GM23338 (cell line): ENCODE measurements around the gene TRMT61A. TPM values are rescaled to one million over a fixed set of nuclear protein-coding genes. Genes with fewer than 3 reads are reported as not detected.

Experiments used
- ATAC-seq: fragments of 200-7000 bp; cut with Tn5 transposase; 3 replicates; pipeline ENCODE4 v1.9.1; 2020
- DNase-seq: peaks from one replicate; pipeline ENCODE4 v3.0.0-alpha.2; 2015; ENCODE audit warnings: low spot score
- H2AFZ ChIP-seq: fragments of 200-600 bp; sonication (generic); 2 replicates; pipeline ENCODE4 v1.8.0; 2016; ENCODE audit warnings: antibody characterized with exemption, mild to moderate bottlenecking, moderate library complexity
- H3F3A ChIP-seq: fragments of 200-600 bp; sonication (generic); replicated peaks from 2 replicates; pipeline ENCODE4 v1.8.0; 2017; ENCODE audit warnings: antibody characterized with exemption, mixed run types, low read depth
- H3K27ac ChIP-seq: fragments of 200-600 bp; sonication (generic); 2 replicates; pipeline ENCODE4 v1.6.1; 2016; ENCODE audit warnings: low read depth
- H3K27me3 ChIP-seq: fragments of 200-600 bp; sonication (generic); 2 replicates; pipeline ENCODE4 v1.8.0; 2016; ENCODE audit warnings: mild to moderate bottlenecking, mixed run types, moderate library complexity; ENCODE audit not compliant: insufficient read depth
- H3K36me3 ChIP-seq: fragments of 200-600 bp; sonication (generic); 2 replicates; pipeline ENCODE4 v1.8.0; 2016; ENCODE audit warnings: mild to moderate bottlenecking; ENCODE audit not compliant: insufficient read depth
- H3K4me1 ChIP-seq: fragments of 200-600 bp; sonication (generic); 2 replicates; pipeline ENCODE4 v1.8.0; 2016; ENCODE audit warnings: mild to moderate bottlenecking, moderate library complexity; ENCODE audit not compliant: insufficient read depth
- H3K4me2 ChIP-seq: fragments of 200-600 bp; sonication (generic); 2 replicates; pipeline ENCODE4 v1.7.1; 2017; ENCODE audit warnings: mixed run types
- H3K4me3 ChIP-seq: fragments of 200-600 bp; sonication (generic); 2 replicates; pipeline ENCODE4 v1.6.1; 2016; ENCODE audit warnings: mixed run types
- H3K79me2 ChIP-seq: fragments of 200-600 bp; sonication (generic); replicated peaks from 2 replicates; pipeline ENCODE4 v1.8.0; 2017; ENCODE audit warnings: mild to moderate bottlenecking; ENCODE audit not compliant: insufficient read depth
- H3K9me2 ChIP-seq: fragments of 200-600 bp; sonication (generic); 2 replicates; pipeline ENCODE4 v1.8.0; 2017; ENCODE audit not compliant: insufficient read depth
- H4K20me1 ChIP-seq: fragments of 200-600 bp; sonication (generic); replicated peaks from 2 replicates; pipeline ENCODE4 v1.8.0; 2017; ENCODE audit warnings: mild to moderate bottlenecking; ENCODE audit not compliant: insufficient read depth
- H3K27ac Mint-ChIP-seq: 2 replicates; pipeline ENCODE4 v1.8.0; 2020; ENCODE audit warnings: inconsistent platforms, mild to moderate bottlenecking, moderate library complexity, mixed read lengths
- H3K27me3 Mint-ChIP-seq: 3 replicates; pipeline ENCODE4 v1.8.0; 2022; ENCODE audit warnings: low read depth, mild to moderate bottlenecking, moderate library complexity, mixed read lengths, inconsistent platforms; ENCODE audit not compliant: insufficient read depth, poor library complexity
- H3K36me3 Mint-ChIP-seq: 3 replicates; pipeline ENCODE4 v1.8.0; 2021; ENCODE audit warnings: low read depth, mild to moderate bottlenecking, inconsistent platforms, moderate library complexity, mixed read lengths
- H3K4me1 Mint-ChIP-seq: 3 replicates; pipeline ENCODE4 v1.8.0; 2020; ENCODE audit warnings: mild to moderate bottlenecking, inconsistent platforms, mixed read lengths
- H3K4me3 Mint-ChIP-seq: 3 replicates; pipeline ENCODE4 v1.8.0; 2021; ENCODE audit warnings: moderate library complexity, mild to moderate bottlenecking, inconsistent platforms, mixed read lengths
- H3K9me3 Mint-ChIP-seq: 3 replicates; pipeline ENCODE4 v1.8.0; 2020; ENCODE audit warnings: moderate library complexity, mild to moderate bottlenecking, inconsistent platforms, mixed read lengths
- CREB1 ChIP-seq: fragments of 250-450 bp; sonication (Bioruptor Pico); IDR thresholded peaks from 2 replicates; pipeline ENCODE4 v1.5.0; 2020; ENCODE audit warnings: low read depth, mild to moderate bottlenecking, moderate library complexity
- CTCF ChIP-seq, 2 experiments: fragments of 200-600 bp in 1 of 2; sonication (generic) in 1 of 2; conservative IDR thresholded peaks; 2 replicates each; pipeline versions ENCODE4 v1.5.1 to v1.6.1; 2016 to 2017; ENCODE audit warnings: antibody characterized with exemption in 2 of 2, low read depth in 2 of 2, mild to moderate bottlenecking in 2 of 2, moderate library complexity in 1 of 2
- EZH2 ChIP-seq: fragments of 200-600 bp; sonication (generic); IDR thresholded peaks from one replicate; pipeline ENCODE4 v1.8.0; 2017; ENCODE audit warnings: antibody characterized with exemption, mild to moderate bottlenecking, low read depth; ENCODE audit not compliant: unreplicated experiment
- EZH2phosphoT487 ChIP-seq: fragments of 200-600 bp; sonication (generic); IDR thresholded peaks from one replicate; pipeline ENCODE4 v1.8.1; 2018; ENCODE audit warnings: antibody characterized with exemption; ENCODE audit not compliant: unreplicated experiment
- JUNB ChIP-seq: IDR thresholded peaks from one replicate; pipeline ENCODE4 v1.6.1; 2016; ENCODE audit warnings: antibody characterized with exemption; ENCODE audit not compliant: unreplicated experiment
- POLR2AphosphoS5 ChIP-seq: IDR thresholded peaks from 2 replicates; pipeline ENCODE4 v1.6.1; 2016; ENCODE audit warnings: antibody characterized with exemption, low read depth
- STAT1 ChIP-seq: IDR thresholded peaks from one replicate; pipeline ENCODE4 v1.6.1; 2016; ENCODE audit warnings: antibody characterized with exemption; ENCODE audit not compliant: unreplicated experiment
- ZNF114 ChIP-seq: fragments of 250-450 bp; sonication (Bioruptor Pico); IDR thresholded peaks from 2 replicates; pipeline ENCODE4 v1.5.0; 2020; ENCODE audit warnings: mild to moderate bottlenecking, moderate library complexity
- polyA plus RNA-seq: library from polyadenylated mRNA; unstranded; fragments of >200 nt; fragmentation: Nextera tagmentation; extraction: Ambion mirVana; gene quantifications from 2 replicates; pipeline ENCODE4 v1.2.1, GENCODE V29; 2016
- total RNA-seq: library from RNA; depleted of rRNA; stranded (reverse); fragments of >200 nt; shearing (Covaris generic); gene quantifications from 2 replicates; pipeline ENCODE4 v1.2.3, GENCODE V29; 2014
- TF ChIP-seq, protein P1 (sequence below): IDR thresholded peaks from one replicate; pipeline ENCODE4 v1.6.1; 2018; ENCODE audit warnings: antibody characterized with exemption; ENCODE audit not compliant: unreplicated experiment
- TF ChIP-seq, protein P2 (sequence below): fragments of 250-450 bp; sonication (Bioruptor Pico); IDR thresholded peaks from 2 replicates; pipeline ENCODE4 v1.5.0; 2020; ENCODE audit warnings: mild to moderate bottlenecking, moderate library complexity

Gene TRMT61A
- total and polyA plus RNA-seq, 2 experiments from 2014 or later = 13.4 to 28.2 TPM

DNA sequence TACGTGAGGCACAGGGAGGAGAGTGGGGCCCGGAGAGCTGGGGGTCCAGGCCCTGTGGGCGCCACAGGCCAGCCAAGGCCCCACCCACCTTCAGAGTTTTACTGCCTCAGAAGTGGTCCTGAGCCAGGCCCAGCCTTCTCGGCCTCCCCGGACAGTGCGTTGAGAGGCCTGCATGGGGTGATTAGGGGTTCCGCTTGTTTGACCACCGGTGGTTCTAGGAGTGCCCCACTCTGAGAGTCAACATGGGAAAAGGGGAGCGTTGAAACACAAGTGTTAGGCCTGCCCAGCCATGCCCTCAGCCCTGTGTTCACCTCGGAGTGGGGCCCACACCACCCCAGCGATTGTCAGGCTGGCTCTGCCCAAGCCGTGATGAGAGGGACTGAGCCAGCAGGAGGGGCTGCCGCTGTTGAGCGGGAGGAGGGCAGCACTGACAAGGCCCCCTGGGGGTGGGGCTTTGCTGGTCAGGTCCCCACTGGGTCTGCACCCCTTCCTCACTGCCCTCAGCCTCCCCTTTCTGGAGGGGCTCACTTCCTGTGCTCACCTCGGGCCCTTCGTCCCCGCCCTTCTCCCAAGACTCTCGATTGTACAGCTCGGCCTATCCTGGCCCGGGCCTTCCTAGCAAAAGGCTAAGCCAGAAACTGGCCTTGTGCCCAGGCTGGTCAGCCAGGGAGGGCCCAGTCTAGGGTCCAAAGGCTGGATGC, 11.1 kb upstream of the TRMT61A start:
- Histone ChIP-seq H3K27ac (0 out of 2 replicates have a peak overlapping the region, but pooled peaks have one; percentile 39), H4K20me1 (peaks cover 11% of the 10 kb centered on the region), H2AFZ (no peak overlapping the region), H3K4me1 (peaks cover 14% of the 10 kb centered on the region), H3K79me2 (no peaks in the 10 kb centered on the region), H3K4me2 (no peak overlapping the region; the same call in 1 of the 2 replicates), H3K27me3 (no peaks in the 10 kb centered on the region), H3F3A (peaks cover 32% of the 10 kb centered on the region), H3K4me3 (no peak overlapping the region), H3K9me2 (no peaks in the 10 kb centered on the region), H3K36me3 (no peaks in the 10 kb centered on the region; the same call in 1 of the 2 replicates)
- H3K4me3 Mint-ChIP-seq = no peak overlapping the region
- H3K4me1 Mint-ChIP-seq = peaks cover 23% of the 10 kb centered on the region
- DNase-seq (peak; percentile 49), ATAC-seq (peak; percentile 4)
- TF ChIP-seq JUNB (no peak), POLR2AphosphoS5 (0 out of 2 replicates have a peak, but pooled peaks have one; percentile 10), CTCF (conservative IDR thresholded peaks at IDR 0.05; ENCODE audit: low read depth in 2 of 2) (0 out of 4 replicates have a peak, but pooled peaks of 1 of the 2 experiments have one; percentile 3), EZH2 (no peak), ZNF114 (no peak), STAT1 (no peak), CREB1 (CRISPR knock-in tag) (no peak), EZH2phosphoT487 (no peak)
- TF ChIP-seq, protein P1, sequence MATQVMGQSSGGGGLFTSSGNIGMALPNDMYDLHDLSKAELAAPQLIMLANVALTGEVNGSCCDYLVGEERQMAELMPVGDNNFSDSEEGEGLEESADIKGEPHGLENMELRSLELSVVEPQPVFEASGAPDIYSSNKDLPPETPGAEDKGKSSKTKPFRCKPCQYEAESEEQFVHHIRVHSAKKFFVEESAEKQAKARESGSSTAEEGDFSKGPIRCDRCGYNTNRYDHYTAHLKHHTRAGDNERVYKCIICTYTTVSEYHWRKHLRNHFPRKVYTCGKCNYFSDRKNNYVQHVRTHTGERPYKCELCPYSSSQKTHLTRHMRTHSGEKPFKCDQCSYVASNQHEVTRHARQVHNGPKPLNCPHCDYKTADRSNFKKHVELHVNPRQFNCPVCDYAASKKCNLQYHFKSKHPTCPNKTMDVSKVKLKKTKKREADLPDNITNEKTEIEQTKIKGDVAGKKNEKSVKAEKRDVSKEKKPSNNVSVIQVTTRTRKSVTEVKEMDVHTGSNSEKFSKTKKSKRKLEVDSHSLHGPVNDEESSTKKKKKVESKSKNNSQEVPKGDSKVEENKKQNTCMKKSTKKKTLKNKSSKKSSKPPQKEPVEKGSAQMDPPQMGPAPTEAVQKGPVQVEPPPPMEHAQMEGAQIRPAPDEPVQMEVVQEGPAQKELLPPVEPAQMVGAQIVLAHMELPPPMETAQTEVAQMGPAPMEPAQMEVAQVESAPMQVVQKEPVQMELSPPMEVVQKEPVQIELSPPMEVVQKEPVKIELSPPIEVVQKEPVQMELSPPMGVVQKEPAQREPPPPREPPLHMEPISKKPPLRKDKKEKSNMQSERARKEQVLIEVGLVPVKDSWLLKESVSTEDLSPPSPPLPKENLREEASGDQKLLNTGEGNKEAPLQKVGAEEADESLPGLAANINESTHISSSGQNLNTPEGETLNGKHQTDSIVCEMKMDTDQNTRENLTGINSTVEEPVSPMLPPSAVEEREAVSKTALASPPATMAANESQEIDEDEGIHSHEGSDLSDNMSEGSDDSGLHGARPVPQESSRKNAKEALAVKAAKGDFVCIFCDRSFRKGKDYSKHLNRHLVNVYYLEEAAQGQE = no peak
- TF ChIP-seq, protein P2, sequence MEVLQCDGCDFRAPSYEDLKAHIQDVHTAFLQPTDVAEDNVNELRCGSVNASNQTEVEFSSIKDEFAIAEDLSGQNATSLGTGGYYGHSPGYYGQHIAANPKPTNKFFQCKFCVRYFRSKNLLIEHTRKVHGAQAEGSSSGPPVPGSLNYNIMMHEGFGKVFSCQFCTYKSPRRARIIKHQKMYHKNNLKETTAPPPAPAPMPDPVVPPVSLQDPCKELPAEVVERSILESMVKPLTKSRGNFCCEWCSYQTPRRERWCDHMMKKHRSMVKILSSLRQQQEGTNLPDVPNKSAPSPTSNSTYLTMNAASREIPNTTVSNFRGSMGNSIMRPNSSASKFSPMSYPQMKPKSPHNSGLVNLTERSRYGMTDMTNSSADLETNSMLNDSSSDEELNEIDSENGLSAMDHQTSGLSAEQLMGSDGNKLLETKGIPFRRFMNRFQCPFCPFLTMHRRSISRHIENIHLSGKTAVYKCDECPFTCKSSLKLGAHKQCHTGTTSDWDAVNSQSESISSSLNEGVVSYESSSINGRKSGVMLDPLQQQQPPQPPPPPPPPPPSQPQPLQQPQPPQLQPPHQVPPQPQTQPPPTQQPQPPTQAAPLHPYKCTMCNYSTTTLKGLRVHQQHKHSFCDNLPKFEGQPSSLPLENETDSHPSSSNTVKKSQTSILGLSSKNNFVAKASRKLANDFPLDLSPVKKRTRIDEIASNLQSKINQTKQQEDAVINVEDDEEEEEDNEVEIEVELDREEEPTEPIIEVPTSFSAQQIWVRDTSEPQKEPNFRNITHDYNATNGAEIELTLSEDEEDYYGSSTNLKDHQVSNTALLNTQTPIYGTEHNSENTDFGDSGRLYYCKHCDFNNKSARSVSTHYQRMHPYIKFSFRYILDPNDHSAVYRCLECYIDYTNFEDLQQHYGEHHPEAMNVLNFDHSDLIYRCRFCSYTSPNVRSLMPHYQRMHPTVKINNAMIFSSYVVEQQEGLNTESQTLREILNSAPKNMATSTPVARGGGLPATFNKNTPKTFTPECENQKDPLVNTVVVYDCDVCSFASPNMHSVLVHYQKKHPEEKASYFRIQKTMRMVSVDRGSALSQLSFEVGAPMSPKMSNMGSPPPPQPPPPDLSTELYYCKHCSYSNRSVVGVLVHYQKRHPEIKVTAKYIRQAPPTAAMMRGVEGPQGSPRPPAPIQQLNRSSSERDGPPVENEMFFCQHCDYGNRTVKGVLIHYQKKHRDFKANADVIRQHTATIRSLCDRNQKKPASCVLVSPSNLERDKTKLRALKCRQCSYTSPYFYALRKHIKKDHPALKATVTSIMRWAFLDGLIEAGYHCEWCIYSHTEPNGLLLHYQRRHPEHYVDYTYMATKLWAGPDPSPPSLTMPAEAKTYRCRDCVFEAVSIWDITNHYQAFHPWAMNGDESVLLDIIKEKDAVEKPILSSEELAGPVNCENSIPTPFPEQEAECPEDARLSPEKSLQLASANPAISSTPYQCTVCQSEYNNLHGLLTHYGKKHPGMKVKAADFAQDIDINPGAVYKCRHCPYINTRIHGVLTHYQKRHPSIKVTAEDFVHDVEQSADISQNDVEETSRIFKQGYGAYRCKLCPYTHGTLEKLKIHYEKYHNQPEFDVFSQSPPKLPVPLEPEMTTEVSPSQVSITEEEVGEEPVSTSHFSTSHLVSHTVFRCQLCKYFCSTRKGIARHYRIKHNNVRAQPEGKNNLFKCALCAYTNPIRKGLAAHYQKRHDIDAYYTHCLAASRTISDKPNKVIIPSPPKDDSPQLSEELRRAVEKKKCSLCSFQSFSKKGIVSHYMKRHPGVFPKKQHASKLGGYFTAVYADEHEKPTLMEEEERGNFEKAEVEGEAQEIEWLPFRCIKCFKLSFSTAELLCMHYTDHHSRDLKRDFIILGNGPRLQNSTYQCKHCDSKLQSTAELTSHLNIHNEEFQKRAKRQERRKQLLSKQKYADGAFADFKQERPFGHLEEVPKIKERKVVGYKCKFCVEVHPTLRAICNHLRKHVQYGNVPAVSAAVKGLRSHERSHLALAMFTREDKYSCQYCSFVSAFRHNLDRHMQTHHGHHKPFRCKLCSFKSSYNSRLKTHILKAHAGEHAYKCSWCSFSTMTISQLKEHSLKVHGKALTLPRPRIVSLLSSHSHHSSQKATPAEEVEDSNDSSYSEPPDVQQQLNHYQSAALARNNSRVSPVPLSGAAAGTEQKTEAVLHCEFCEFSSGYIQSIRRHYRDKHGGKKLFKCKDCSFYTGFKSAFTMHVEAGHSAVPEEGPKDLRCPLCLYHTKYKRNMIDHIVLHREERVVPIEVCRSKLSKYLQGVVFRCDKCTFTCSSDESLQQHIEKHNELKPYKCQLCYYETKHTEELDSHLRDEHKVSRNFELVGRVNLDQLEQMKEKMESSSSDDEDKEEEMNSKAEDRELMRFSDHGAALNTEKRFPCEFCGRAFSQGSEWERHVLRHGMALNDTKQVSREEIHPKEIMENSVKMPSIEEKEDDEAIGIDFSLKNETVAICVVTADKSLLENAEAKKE (CRISPR knock-in tag) = no peak
- peaks cover 14% of the 10 kb centered on the region for H3K36me3 Mint-ChIP-seq
- no peaks in the 10 kb centered on the region; the same call in 2 of the 3 replicates for H3K9me3 Mint-ChIP-seq
- H3K27me3 Mint-ChIP-seq = peaks cover 31% of the 10 kb centered on the region
- H3K27ac Mint-ChIP-seq = no peak overlapping the region
